ENCODE measurements around the gene OR52A1. TPM values are rescaled to one million over a fixed set of nuclear protein-coding genes. Genes with fewer than 3 reads are reported as not detected.

The OR52A1 gene
- total RNA-seq, 4 donors from 2014 or later: not detected

GRCh38 chr11:5107285-5107684 is 47.3 kb downstream of the OR52A1 start:
- intact Hi-C loops (cut with DNase I; ENCODE audit: low total_unique reads): no loop called here
- 65 to 66% methylated on average over 3 of the region's 3 CpGs for WGBS, 2 donors
- no peak overlapping the region for H3K4me3 ChIP-seq (ENCODE audit: low read depth, poor library complexity, severe bottlenecking)
- no peak for TF ChIP-seq POLR2A (IDR thresholded peaks at IDR 0.05)
- no peak for TF ChIP-seq CTCF (IDR thresholded peaks at IDR 0.05)
- DNase-seq (ENCODE audit: low spot score in 2 of 2): no peak

GRCh38 chr11:5103066-5103465 is 51.5 kb downstream of the OR52A1 start:
- TF ChIP-seq POLR2A (IDR thresholded peaks at IDR 0.05) (no peak), CTCF (IDR thresholded peaks at IDR 0.05) (no peak)
- intact Hi-C loops (cut with DNase I; ENCODE audit: low total_unique reads): no loop called here
- H3K4me3 ChIP-seq (ENCODE audit: low read depth, poor library complexity, severe bottlenecking): no peak overlapping the region
- DNase-seq (ENCODE audit: low spot score in 2 of 2): no peak

GRCh38 chr11:5102246-5102645 is 52.3 kb downstream of the OR52A1 start:
- intact Hi-C loops (cut with DNase I; ENCODE audit: low total_unique reads): no loop called here
- 38 to 55% methylated on average over 2 of the region's 2 CpGs for WGBS, 2 donors

GRCh38 chr11:5096011-5096410 is 58.5 kb downstream of the OR52A1 start:
- TF ChIP-seq POLR2A (IDR thresholded peaks at IDR 0.05) (no peak), CTCF (IDR thresholded peaks at IDR 0.05) (no peak)
- H3K4me3 ChIP-seq (ENCODE audit: low read depth, poor library complexity, severe bottlenecking): no peak overlapping the region
- intact Hi-C loops (cut with DNase I; ENCODE audit: low total_unique reads): no loop called here
- 84 to 87% methylated on average over 2 of the region's 2 CpGs for WGBS, 2 donors
- no peak for DNase-seq (ENCODE audit: low spot score in 2 of 2)

More at GRCh38 chr11:5102246-5102645, 52.3 kb downstream of the OR52A1 start:
- DNase-seq (ENCODE audit: low spot score in 2 of 2): no peak
- H3K4me3 ChIP-seq (ENCODE audit: low read depth, poor library complexity, severe bottlenecking): no peak overlapping the region
- TF ChIP-seq CTCF (IDR thresholded peaks at IDR 0.05): no peak
- no peak for TF ChIP-seq POLR2A (IDR thresholded peaks at IDR 0.05)

Other genes with a start within 250 kb of the OR52A1 start
- gene OR51G2, start 235.4 kb downstream of the OR52A1 start, total RNA-seq: not detected
- not detected for gene OR51G1, start 230.4 kb downstream of the OR52A1 start, total RNA-seq
- not detected for gene OR51A4, start 207.2 kb downstream of the OR52A1 start, total RNA-seq
- gene OR51A2, start 199.0 kb downstream of the OR52A1 start, total RNA-seq: not detected
- gene OR51L1, start 159.9 kb downstream of the OR52A1 start, total RNA-seq: not detected
- gene OR52J3, start 108.2 kb downstream of the OR52A1 start, total RNA-seq: not detected
- 1 to 10 TPM in 1 of 4 donors, not detected in 3; 2.7 TPM for gene OR52E2, start 95.1 kb downstream of the OR52A1 start, total RNA-seq
- not detected for gene OR52E1, start 85.2 kb downstream of the OR52A1 start, total RNA-seq
- not detected for gene OR52A5, start 16.4 kb downstream of the OR52A1 start, total RNA-seq
- gene OR51V1, start 45.9 kb upstream of the OR52A1 start, total RNA-seq: not detected
- gene HBB, start 72.3 kb upstream of the OR52A1 start, total RNA-seq: 10 to 100 TPM in 2 of 4 donors, 1 to 10 TPM in 1, under 1 TPM in 1; 0.56 to 65.8 (median 13.1) TPM
- not detected for gene HBD, start 79.7 kb upstream of the OR52A1 start, total RNA-seq
- not detected for gene HBG1, start 95.1 kb upstream of the OR52A1 start, total RNA-seq
- gene HBG2, start 100.0 kb upstream of the OR52A1 start, total RNA-seq: not detected
- gene HBE1, start 115.2 kb upstream of the OR52A1 start, total RNA-seq: not detected
- not detected for gene OR51B4, start 147.2 kb upstream of the OR52A1 start, total RNA-seq
- not detected for gene OR51B2, start 169.5 kb upstream of the OR52A1 start, total RNA-seq
- gene OR51B5, start 188.8 kb upstream of the OR52A1 start, total RNA-seq: not detected
- gene OR51B6, start 196.8 kb upstream of the OR52A1 start, total RNA-seq: not detected
- gene OR51M1, start 229.1 kb upstream of the OR52A1 start, total RNA-seq: not detected